ENCODE data around the gene CHST13.

CHST13 gene

DNA sequence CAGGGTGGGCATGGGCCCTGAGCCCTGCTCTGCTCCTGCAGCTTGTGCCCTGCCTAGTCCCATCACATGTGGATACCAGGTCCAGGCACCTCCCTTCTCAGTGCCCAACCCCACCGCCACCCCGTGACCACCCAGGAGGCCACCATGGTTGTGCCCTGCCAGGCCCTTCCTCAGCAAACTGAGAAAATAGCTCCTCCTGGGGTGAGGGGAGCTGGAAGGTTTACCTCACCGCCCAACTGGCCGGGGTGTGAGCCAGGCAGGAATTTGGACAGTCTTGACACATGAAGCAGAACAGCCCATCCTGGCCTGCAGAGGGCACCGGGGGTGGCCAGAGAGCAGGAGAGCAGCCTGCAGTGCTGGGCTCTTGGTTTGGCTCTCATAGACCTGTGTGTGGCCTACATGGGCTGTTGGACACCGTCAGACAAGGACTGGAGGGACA is 46.2 kb downstream of the CHST13 start:
- H3K4me3 ChIP-seq (ENCODE audit: low read depth, low read length), result no peak overlapping the region
- H3K27ac ChIP-seq, result no peak overlapping the region
- TF ChIP-seq, protein P1, sequence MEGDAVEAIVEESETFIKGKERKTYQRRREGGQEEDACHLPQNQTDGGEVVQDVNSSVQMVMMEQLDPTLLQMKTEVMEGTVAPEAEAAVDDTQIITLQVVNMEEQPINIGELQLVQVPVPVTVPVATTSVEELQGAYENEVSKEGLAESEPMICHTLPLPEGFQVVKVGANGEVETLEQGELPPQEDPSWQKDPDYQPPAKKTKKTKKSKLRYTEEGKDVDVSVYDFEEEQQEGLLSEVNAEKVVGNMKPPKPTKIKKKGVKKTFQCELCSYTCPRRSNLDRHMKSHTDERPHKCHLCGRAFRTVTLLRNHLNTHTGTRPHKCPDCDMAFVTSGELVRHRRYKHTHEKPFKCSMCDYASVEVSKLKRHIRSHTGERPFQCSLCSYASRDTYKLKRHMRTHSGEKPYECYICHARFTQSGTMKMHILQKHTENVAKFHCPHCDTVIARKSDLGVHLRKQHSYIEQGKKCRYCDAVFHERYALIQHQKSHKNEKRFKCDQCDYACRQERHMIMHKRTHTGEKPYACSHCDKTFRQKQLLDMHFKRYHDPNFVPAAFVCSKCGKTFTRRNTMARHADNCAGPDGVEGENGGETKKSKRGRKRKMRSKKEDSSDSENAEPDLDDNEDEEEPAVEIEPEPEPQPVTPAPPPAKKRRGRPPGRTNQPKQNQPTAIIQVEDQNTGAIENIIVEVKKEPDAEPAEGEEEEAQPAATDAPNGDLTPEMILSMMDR (IDR thresholded peaks at IDR 0.05), result no peak

DNA sequence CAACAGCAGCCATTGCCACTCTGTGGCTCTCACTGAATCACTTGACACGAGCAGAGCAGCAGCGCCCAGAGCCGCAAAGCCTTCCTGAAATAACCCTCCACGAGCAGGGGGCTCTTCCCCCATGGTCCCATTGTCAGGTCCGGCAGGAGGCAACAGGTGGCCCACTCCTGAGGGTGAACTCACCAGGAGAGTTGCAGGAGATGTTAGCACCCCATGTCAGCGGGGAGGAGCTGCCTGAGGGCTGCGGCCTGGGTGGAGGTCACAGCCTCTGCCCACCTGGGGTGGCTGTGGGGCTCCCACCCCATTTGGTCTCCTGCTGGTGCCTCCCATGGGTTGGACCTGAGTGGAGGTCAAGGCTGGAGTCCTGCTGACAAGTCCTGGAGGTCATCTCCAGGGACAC is 47.1 kb downstream of the CHST13 start:
- TF ChIP-seq, protein P1 (IDR thresholded peaks at IDR 0.05), result no peak
- no peaks in the 10 kb centered on the region for H3K9me3 ChIP-seq (ENCODE audit: control insufficient read depth, low read length)
- H3K4me2 ChIP-seq (ENCODE audit: low read length), result no peak overlapping the region
- no peak overlapping the region for H2AFZ ChIP-seq
- no peak overlapping the region for H3K9ac ChIP-seq
- no peaks in the 10 kb centered on the region for H3K79me2 ChIP-seq
- H3K27ac ChIP-seq, result no peak overlapping the region
- H3K4me3 ChIP-seq (ENCODE audit: low read depth, low read length), result no peak overlapping the region
- no peaks in the 10 kb centered on the region for H3K36me3 ChIP-seq (ENCODE audit: control insufficient read depth, insufficient read depth, low read length)
- no peaks in the 10 kb centered on the region for H3K27me3 ChIP-seq (ENCODE audit: control insufficient read depth, insufficient read depth, low read length)
- H3K4me1 ChIP-seq, result no peaks in the 10 kb centered on the region

More for the DNA sequence above, 46.2 kb downstream of the CHST13 start:
- H3K4me2 ChIP-seq (ENCODE audit: low read length), result no peak overlapping the region
- H3K27me3 ChIP-seq (ENCODE audit: control insufficient read depth, insufficient read depth, low read length), result no peaks in the 10 kb centered on the region
- H3K4me1 ChIP-seq, result no peaks in the 10 kb centered on the region
- no peaks in the 10 kb centered on the region for H3K36me3 ChIP-seq (ENCODE audit: control insufficient read depth, insufficient read depth, low read length)
- no peaks in the 10 kb centered on the region for H3K79me2 ChIP-seq
- H2AFZ ChIP-seq, result no peak overlapping the region
- no peak overlapping the region for H3K9ac ChIP-seq
- no peaks in the 10 kb centered on the region for H3K9me3 ChIP-seq (ENCODE audit: control insufficient read depth, low read length)

DNA sequence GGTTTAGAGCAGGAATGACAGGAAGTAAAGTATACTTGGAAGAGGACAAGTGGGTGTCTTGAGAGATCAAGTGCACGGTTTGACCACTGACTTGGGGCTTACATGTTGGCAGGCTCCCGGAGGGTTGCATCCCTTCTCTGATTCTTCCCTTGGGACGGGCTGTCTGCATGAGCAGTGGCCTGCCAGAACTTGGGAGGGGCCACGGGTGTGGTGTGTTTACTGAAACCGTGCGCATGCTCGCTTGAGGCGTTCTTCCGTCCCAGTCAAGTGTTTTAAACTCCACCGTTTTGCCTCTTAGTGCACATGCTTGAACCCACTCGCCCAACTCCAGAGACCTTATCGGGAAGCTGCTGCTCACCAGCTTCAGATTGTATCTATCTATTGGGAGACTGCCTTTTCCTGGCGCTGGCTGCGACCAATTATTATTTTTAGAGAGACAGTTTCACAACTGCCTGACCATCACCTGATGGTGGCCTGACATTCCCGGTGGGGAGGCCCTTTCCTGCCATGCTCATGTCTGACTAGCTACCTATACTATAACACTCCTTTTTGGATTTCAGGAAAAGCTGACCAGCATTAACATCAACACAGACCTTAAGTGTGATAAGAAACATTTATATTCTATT is 49.6 kb downstream of the CHST13 start:
- H3K27me3 ChIP-seq (ENCODE audit: control insufficient read depth, insufficient read depth, low read length), result no peaks in the 10 kb centered on the region
- no peak overlapping the region for H3K4me3 ChIP-seq (ENCODE audit: low read depth, low read length)
- H3K4me1 ChIP-seq, result no peaks in the 10 kb centered on the region
- no peak overlapping the region for H2AFZ ChIP-seq
- no peaks in the 10 kb centered on the region for H3K36me3 ChIP-seq (ENCODE audit: control insufficient read depth, insufficient read depth, low read length)
- no peaks in the 10 kb centered on the region for H3K9me3 ChIP-seq (ENCODE audit: control insufficient read depth, low read length)
- H3K9ac ChIP-seq, result no peak overlapping the region
- H3K4me2 ChIP-seq (ENCODE audit: low read length), result no peak overlapping the region
- H3K27ac ChIP-seq, result no peak overlapping the region
- TF ChIP-seq, protein P1 (IDR thresholded peaks at IDR 0.05), result no peak
- H3K79me2 ChIP-seq, result no peaks in the 10 kb centered on the region

DNA sequence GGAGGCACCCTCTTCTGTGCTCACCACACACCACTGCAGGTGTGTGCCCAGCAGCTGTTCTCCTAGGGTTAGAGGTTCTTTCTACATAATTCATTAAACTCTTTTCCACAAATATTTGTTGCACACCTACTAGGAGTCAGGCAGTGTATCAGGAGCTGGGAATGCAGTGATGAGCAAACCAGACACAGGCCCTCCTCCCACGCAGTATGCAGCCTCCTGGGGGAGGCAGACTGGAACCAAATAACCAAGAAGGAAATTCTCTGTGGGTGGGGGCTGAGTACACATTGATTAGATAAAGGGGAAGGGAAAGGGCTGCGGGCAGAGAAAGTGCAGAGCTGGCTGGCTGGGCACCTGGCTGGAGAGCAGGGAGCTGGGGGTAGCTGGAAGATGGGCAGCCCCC is 53.3 kb downstream of the CHST13 start:
- H3K9me3 ChIP-seq (ENCODE audit: control insufficient read depth, low read length), result no peaks in the 10 kb centered on the region
- TF ChIP-seq, protein P1 (IDR thresholded peaks at IDR 0.05), result no peak
- no peaks in the 10 kb centered on the region for H3K36me3 ChIP-seq (ENCODE audit: control insufficient read depth, insufficient read depth, low read length)

DNA sequence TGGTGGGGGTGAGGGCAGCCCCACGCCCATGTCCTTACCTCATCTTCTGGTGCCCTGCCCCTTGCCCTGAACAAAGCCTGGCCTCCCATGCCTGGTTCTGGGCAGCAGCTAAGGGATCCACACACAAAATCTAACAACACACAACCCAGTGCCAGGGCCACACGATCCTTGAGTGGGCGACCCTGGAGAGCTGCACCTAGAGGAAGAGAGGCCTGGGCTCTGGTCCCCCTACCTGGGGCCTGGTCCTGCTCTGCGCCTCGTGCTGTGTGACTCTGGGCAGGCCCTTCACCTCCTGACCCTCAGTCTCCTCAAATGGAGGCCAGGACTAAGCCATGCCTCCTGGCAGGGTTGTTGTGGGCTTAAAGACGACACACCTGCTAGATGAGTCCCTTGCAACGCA is 54.7 kb downstream of the CHST13 start:
- Histone ChIP-seq H3K27ac (no peak overlapping the region), H3K4me3 (ENCODE audit: low read depth, low read length) (no peak overlapping the region), H3K4me2 (ENCODE audit: low read length) (no peak overlapping the region), H2AFZ (no peak overlapping the region), H3K9ac (no peak overlapping the region), H3K79me2 (no peaks in the 10 kb centered on the region), H3K36me3 (ENCODE audit: control insufficient read depth, insufficient read depth, low read length) (no peaks in the 10 kb centered on the region), H3K9me3 (ENCODE audit: control insufficient read depth, low read length) (no peaks in the 10 kb centered on the region), H3K27me3 (ENCODE audit: control insufficient read depth, insufficient read depth, low read length) (no peaks in the 10 kb centered on the region), H3K4me1 (no peaks in the 10 kb centered on the region)
- TF ChIP-seq, protein P1 (IDR thresholded peaks at IDR 0.05), result no peak

More for the DNA sequence above, 53.3 kb downstream of the CHST13 start:
- Histone ChIP-seq H2AFZ (no peak overlapping the region), H3K4me1 (no peaks in the 10 kb centered on the region), H3K9ac (no peak overlapping the region), H3K27ac (no peak overlapping the region), H3K4me2 (ENCODE audit: low read length) (no peak overlapping the region), H3K4me3 (ENCODE audit: low read depth, low read length) (no peak overlapping the region), H3K79me2 (no peaks in the 10 kb centered on the region), H3K27me3 (ENCODE audit: control insufficient read depth, insufficient read depth, low read length) (no peaks in the 10 kb centered on the region)

Data from parathyroid adenoma (tissue), 2 donors.